ENCODE measurements around the gene HTR3D. TPM values are rescaled to one million over a fixed set of nuclear protein-coding genes. Genes with fewer than 3 reads are reported as not detected.

HTR3D gene
- total and polyA plus RNA-seq, 9 of the 15 experiments (the other 6 are each of a cell fraction or from before 2014, with no cell fraction given) = not detected

GRCh38 chr3:183988216-183988790, 43.2 kb upstream of the HTR3D start:
- Histone ChIP-seq H3K4me2 (ENCODE audit: insufficient read depth, low read length) (peak overlapping the region; percentile 57), H4K20me1 (replicated peaks; ENCODE audit: control insufficient read depth, insufficient read depth, low read length) (no peaks in the 10 kb centered on the region), H3K4me3 (no peak overlapping the region), H3K9ac (ENCODE audit: insufficient read depth in 1 of 2, low read depth in 2 of 2, low read length in 2 of 2) (peak overlapping the region; percentile 8 to 21; a peak in 2 of 4 replicates), H3K9me3 (replicated peaks; ENCODE audit: control insufficient read depth, insufficient read depth, low read depth, low read length) (no peaks in the 10 kb centered on the region), H3K9me1 (ENCODE audit: control insufficient read depth, insufficient read depth, low read length) (no peaks in the 10 kb centered on the region), H3K27ac (ENCODE audit: extremely low read depth, low read depth, low read length) (peak overlapping the region; percentile 61; the same call in 2 of the 3 replicates), H2AFZ (ENCODE audit: low read depth, low read length) (0 out of 2 replicates have a peak overlapping the region, but pooled peaks have one; percentile 20), H3K79me2 (ENCODE audit: control insufficient read depth, insufficient read depth, low read length) (0 out of 3 replicates have a peak, but pooled peaks cover 10% of the 10 kb centered on the region), H3K4me1 (replicated peaks in 1 of 2; ENCODE audit: control insufficient read depth in 2 of 2, insufficient read depth in 2 of 2, low read length in 2 of 2) (peaks cover 10 to 15% of the 10 kb centered on the region in 2 experiments; a peak in 4 of 5 replicates), H3K27me3 (ENCODE audit: control insufficient read depth in 2 of 2, insufficient read depth in 2 of 2, low read length in 2 of 2) (no peaks in the 10 kb centered on the region), H3K36me3 (ENCODE audit: control insufficient read depth, insufficient read depth, low read length) (peaks cover 70% of the 10 kb centered on the region)
- WGBS (ENCODE audit: insufficient coverage, low coverage, missing lambda C conversion rate) = 20% methylated on average over 16 of the region's 16 CpGs
- FAIRE-seq = peak; percentile 96
- ATAC-seq = peak; percentile 99
- BruUV-seq (replicated peaks) = no TSS peak
- peak; percentile 59 to 86 (median 72) for DNase-seq (ENCODE audit: extremely low read depth in 1 of 4, low spot score in 3 of 4)
- in situ Hi-C loops (cut with MboI) (no loop called here), intact Hi-C loops (cut with micrococcal nuclease) (no loop called here)
- CTCF ChIA-PET (ENCODE audit: low intra/inter-chr PET ratio) = no interaction called here
- POLR2A ChIA-PET = interaction anchor here (0.6 to 1.9 kb wide), 8 partner anchors 9 to 425 kb away, joined by 3 to 12 read pairs (median 4); no protein-coding TSS in a partner anchor
- TF ChIP-seq NCOR1 (IDR thresholded peaks at IDR 0.05) (peak; percentile 77), POLR2G (IDR thresholded peaks at IDR 0.05; ENCODE audit: low read depth, low read length) (no peak), SMC3 (conservative IDR thresholded peaks at IDR 0.05; ENCODE audit: insufficient read depth, low read depth, low read length) (no peak), ZNF212 (CRISPR knock-in tag; IDR thresholded peaks at IDR 0.05) (no peak), MNT (conservative IDR thresholded peaks at IDR 0.05) (peak in 1 of 2 experiments; percentile 71; a peak in 2 of 4 replicates), ZNF41 (CRISPR knock-in tag; conservative IDR thresholded peaks at IDR 0.05) (0 out of 2 replicates have a peak, but pooled peaks have one; percentile 12), ZC3H4 (CRISPR knock-in tag; IDR thresholded peaks at IDR 0.05; ENCODE audit: borderline replicate concordance) (no peak), ESRRB (CRISPR knock-in tag; IDR thresholded peaks at IDR 0.05; ENCODE audit: borderline replicate concordance) (no peak), SMAD1 (IDR thresholded peaks at IDR 0.05; ENCODE audit: low read depth, low read length, partially characterized antibody) (no peak), MXD1 (CRISPR knock-in tag; IDR thresholded peaks at IDR 0.05; ENCODE audit: borderline replicate concordance, poor library complexity, severe bottlenecking) (no peak), DIDO1 (tag; IDR thresholded peaks at IDR 0.05; ENCODE audit: low read depth) (no peak), NFYB (IDR thresholded peaks at IDR 0.05; ENCODE audit: extremely low read depth, insufficient read length) (no peak), E2F6 (IDR thresholded peaks at IDR 0.05; ENCODE audit: borderline replicate concordance in 1 of 2, extremely low read depth in 1 of 2, insufficient read depth in 1 of 2, insufficient read length in 1 of 2, low read depth in 1 of 2, low read length in 1 of 2, poor library complexity in 1 of 2, severe bottlenecking in 1 of 2) (no peak), ZNF764 (CRISPR knock-in tag; IDR thresholded peaks at IDR 0.05; ENCODE audit: low read depth) (no peak), ZNF445 (CRISPR knock-in tag; IDR thresholded peaks at IDR 0.05; ENCODE audit: low read depth) (no peak), GABPB2 (CRISPR knock-in tag; conservative IDR thresholded peaks at IDR 0.05) (no peak), KDM4B (IDR thresholded peaks at IDR 0.05; ENCODE audit: borderline replicate concordance in 2 of 2, low read depth in 1 of 2) (no peak)
